ENCODE measurements around the gene NPL. TPM values are rescaled to one million over a fixed set of nuclear protein-coding genes. Genes with fewer than 3 reads are reported as not detected.

NPL gene
- 10 to 100 TPM in 2 of 4 donors, 1 to 10 TPM in 2; 2.2 to 45.9 (median 10.1) TPM for total RNA-seq

- Histone ChIP-seq H3K36me3 (peaks cover 0 to 6% (median 0%) of the 10 kb centered on the region in 3 donors), H3K27me3 (no peaks in the 10 kb centered on the region), H3K4me3 (peak within 1 kb of the TSS; percentile 47 to 71 (median 56)), H3K4me1 (peaks cover 0 to 17% (median 3%) of the 10 kb centered on the region in 4 donors), H3K9me3 (no peaks in the 10 kb centered on the region), H3K27ac (peak within 1 kb of the TSS; percentile 40 to 79 (median 69))
- 1% methylated on average over 50 to 75 of the region's 93 CpGs for WGBS, 2 donors
- peak; percentile 67 to 69 for DNase-seq (ENCODE audit: low spot score in 2 of 2)
- peak; percentile 66 to 92 for TF ChIP-seq POLR2A (IDR thresholded peaks at IDR 0.05)
- peak in 2 of 5 experiments; percentile 28 to 56 for TF ChIP-seq CTCF (IDR thresholded peaks at IDR 0.05)
- TF ChIP-seq EP300 (IDR thresholded peaks at IDR 0.05), result peak in 1 of 2 donors; percentile 91
Observed at GRCh38 chr1:182789138-182790076, at the start of gene NPL. NPL (plus strand) TSS chr1:182789773; CDS start chr1:182794372, 4,599 bp downstream.

- TF ChIP-seq POLR2A (IDR thresholded peaks at IDR 0.05) (no peak), CTCF (IDR thresholded peaks at IDR 0.05) (no peak), EP300 (IDR thresholded peaks at IDR 0.05) (no peak)
- H3K4me3 ChIP-seq, result no peak overlapping the region
- H3K36me3 ChIP-seq, result no peaks in the 10 kb centered on the region
- H3K27ac ChIP-seq, result no peak overlapping the region
- H3K4me1 ChIP-seq, result peaks cover 0 to 6% (median 0%) of the 10 kb centered on the region in 4 donors
- peaks cover 0 to 4% (median 0%) of the 10 kb centered on the region in 4 donors for H3K9me3 ChIP-seq
- DNase-seq (ENCODE audit: low spot score in 2 of 2), result no peak
- no peaks in the 10 kb centered on the region for H3K27me3 ChIP-seq
- WGBS, 2 donors, result 78 to 90% methylated on average over 1 of the region's 1 CpG
Observed at GRCh38 chr1:182740120-182740519, 49.5 kb upstream of the NPL start.

GRCh38 chr1:182742780-182743179 lies 46.8 kb upstream of the NPL start:
- 96 to 97% methylated on average over 1 of the region's 1 CpG for WGBS, 2 donors
- Histone ChIP-seq H3K36me3 (no peaks in the 10 kb centered on the region), H3K4me1 (peaks cover 0 to 12% (median 0%) of the 10 kb centered on the region in 4 donors), H3K27me3 (no peaks in the 10 kb centered on the region), H3K27ac (no peak overlapping the region), H3K4me3 (no peak overlapping the region), H3K9me3 (no peaks in the 10 kb centered on the region)
- DNase-seq (ENCODE audit: low spot score in 2 of 2), result no peak
- TF ChIP-seq POLR2A (IDR thresholded peaks at IDR 0.05) (no peak), EP300 (IDR thresholded peaks at IDR 0.05) (no peak), CTCF (IDR thresholded peaks at IDR 0.05) (no peak)

- H3K27ac ChIP-seq, result no peak overlapping the region
- no peak for TF ChIP-seq CTCF (IDR thresholded peaks at IDR 0.05)
- TF ChIP-seq POLR2A (IDR thresholded peaks at IDR 0.05), result no peak
- no peak for TF ChIP-seq EP300 (IDR thresholded peaks at IDR 0.05)
- no peak for DNase-seq (ENCODE audit: low spot score in 2 of 2)
- no peaks in the 10 kb centered on the region for H3K36me3 ChIP-seq
- H3K9me3 ChIP-seq, result no peaks in the 10 kb centered on the region
- 44 to 52% methylated on average over 14 of the region's 14 CpGs for WGBS, 2 donors
- peaks cover 0 to 3% (median 0%) of the 10 kb centered on the region in 4 donors for H3K4me1 ChIP-seq
- no peak overlapping the region for H3K4me3 ChIP-seq
- H3K27me3 ChIP-seq, result no peaks in the 10 kb centered on the region
Observed at GRCh38 chr1:182752077-182752988, 37.2 kb upstream of the NPL start.
